Colon (tissue), 2 donors: ENCODE measurements around the gene KCNJ15.
"Not testable (repeated sequence)": the region's sequence is repeated elsewhere in the genome, so short reads cannot be mapped to it uniquely, and the experiment has no call there.

Source experiments
- FAIRE-seq: peaks from 2 replicates; lab custom pipeline; 2012; peaks lifted over from hg19 to GRCh38; lab: Jason Lieb, UNC
- donor health status: control.
- donor health status: control.

KCNJ15 gene

GRCh38 chr21:38244885-38245869 lies 11.6 kb upstream of the KCNJ15 start:
- no peak for FAIRE-seq

GRCh38 chr21:38246511-38246910 lies 10.3 kb upstream of the KCNJ15 start:
- no peak for FAIRE-seq

GRCh38 chr21:38247054-38247453 lies 9.7 kb upstream of the KCNJ15 start:
- not testable (repeated sequence) for FAIRE-seq

GRCh38 chr21:38247738-38248510 lies 8.9 kb upstream of the KCNJ15 start:
- FAIRE-seq: no peak

- FAIRE-seq: no peak
Measured at GRCh38 chr21:38249256-38249655, 7.5 kb upstream of the KCNJ15 start.

- FAIRE-seq: no peak
Measured at GRCh38 chr21:38249696-38250278, 7.0 kb upstream of the KCNJ15 start.

- FAIRE-seq: no peak
Measured at GRCh38 chr21:38250991-38251418, 5.8 kb upstream of the KCNJ15 start.

GRCh38 chr21:38254970-38255369 lies 1.8 kb upstream of the KCNJ15 start:
- FAIRE-seq: no peak

- FAIRE-seq: no peak
Measured at GRCh38 chr21:38255571-38256117, 1.1 kb upstream of the KCNJ15 start.

GRCh38 chr21:38257667-38258066 lies 876 bp downstream of the KCNJ15 start:
- no peak for FAIRE-seq

- no peak for FAIRE-seq
Measured at GRCh38 chr21:38258521-38259485, 2.0 kb downstream of the KCNJ15 start.

GRCh38 chr21:38259665-38260064 lies 2.9 kb downstream of the KCNJ15 start:
- no peak for FAIRE-seq

- FAIRE-seq: no peak
Measured at GRCh38 chr21:38260426-38260825, 3.6 kb downstream of the KCNJ15 start.

GRCh38 chr21:38261851-38262250 lies 5.1 kb downstream of the KCNJ15 start:
- FAIRE-seq: no peak

GRCh38 chr21:38263493-38263892 lies 6.7 kb downstream of the KCNJ15 start:
- FAIRE-seq: no peak

GRCh38 chr21:38264571-38264970 lies 7.8 kb downstream of the KCNJ15 start:
- FAIRE-seq: no peak

- FAIRE-seq: no peak
Measured at GRCh38 chr21:38265166-38265565, 8.4 kb downstream of the KCNJ15 start.

- no peak for FAIRE-seq
Measured at GRCh38 chr21:38266732-38267131, 9.9 kb downstream of the KCNJ15 start.

GRCh38 chr21:38267136-38267755 lies 10.5 kb downstream of the KCNJ15 start:
- no peak for FAIRE-seq

- no peak for FAIRE-seq
Measured at GRCh38 chr21:38267991-38268863, 11.4 kb downstream of the KCNJ15 start.
